A549 (cell line): Measurements from ENCODE around the gene BCR.

Experiments
- EP300 ChIP-seq, 2 experiments: fragments of >200 bp; sonication (Bioruptor Twin); formaldehyde crosslinking; IDR thresholded peaks; 2 replicates in 1 of 2; 3 replicates in 1 of 2; pipeline ENCODE4 v1.6.1; 2016 to 2017
- RFX5 ChIP-seq: fragments of 450-650 bp; IDR thresholded peaks from 2 replicates; pipeline ENCODE4 v1.7.1; 2014; ENCODE audit warnings: antibody characterized with exemption, mild to moderate bottlenecking, moderate library complexity
- TF ChIP-seq, protein P1 (sequence below): fragments of >200 bp; sonication (Bioruptor Twin); formaldehyde crosslinking; IDR thresholded peaks from 3 replicates; pipeline ENCODE4 v1.5.1; 2016

DNA sequence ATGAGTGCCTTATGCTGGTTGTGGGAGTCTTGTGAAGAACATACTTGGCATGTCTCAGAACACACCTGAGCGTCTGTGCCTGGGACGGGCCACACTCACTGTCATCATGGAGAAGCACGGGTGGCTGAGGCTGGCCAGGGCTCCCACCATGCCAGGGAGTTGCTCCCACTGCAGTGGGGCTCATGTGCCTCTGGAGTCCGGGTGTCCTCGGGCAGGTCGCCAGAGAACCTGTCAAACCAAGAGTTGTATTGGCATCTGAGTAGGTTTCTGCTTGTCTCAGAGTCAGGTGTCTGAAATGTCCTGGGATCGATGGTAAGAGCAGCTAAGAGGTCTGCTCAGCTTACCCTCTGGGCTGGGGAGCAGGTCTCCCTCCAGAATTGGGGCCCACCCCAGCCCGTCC, 92.1 kb downstream of the BCR start:
- TF ChIP-seq, protein P1, sequence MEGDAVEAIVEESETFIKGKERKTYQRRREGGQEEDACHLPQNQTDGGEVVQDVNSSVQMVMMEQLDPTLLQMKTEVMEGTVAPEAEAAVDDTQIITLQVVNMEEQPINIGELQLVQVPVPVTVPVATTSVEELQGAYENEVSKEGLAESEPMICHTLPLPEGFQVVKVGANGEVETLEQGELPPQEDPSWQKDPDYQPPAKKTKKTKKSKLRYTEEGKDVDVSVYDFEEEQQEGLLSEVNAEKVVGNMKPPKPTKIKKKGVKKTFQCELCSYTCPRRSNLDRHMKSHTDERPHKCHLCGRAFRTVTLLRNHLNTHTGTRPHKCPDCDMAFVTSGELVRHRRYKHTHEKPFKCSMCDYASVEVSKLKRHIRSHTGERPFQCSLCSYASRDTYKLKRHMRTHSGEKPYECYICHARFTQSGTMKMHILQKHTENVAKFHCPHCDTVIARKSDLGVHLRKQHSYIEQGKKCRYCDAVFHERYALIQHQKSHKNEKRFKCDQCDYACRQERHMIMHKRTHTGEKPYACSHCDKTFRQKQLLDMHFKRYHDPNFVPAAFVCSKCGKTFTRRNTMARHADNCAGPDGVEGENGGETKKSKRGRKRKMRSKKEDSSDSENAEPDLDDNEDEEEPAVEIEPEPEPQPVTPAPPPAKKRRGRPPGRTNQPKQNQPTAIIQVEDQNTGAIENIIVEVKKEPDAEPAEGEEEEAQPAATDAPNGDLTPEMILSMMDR = no peak
- TF ChIP-seq RFX5 = no peak
- no peak for TF ChIP-seq EP300 (IDR thresholded peaks at IDR 0.05)
